ENCODE results near the gene LPXN.

The LPXN gene

GRCh38 chr11:58525037-58525614, 50.5 kb downstream of the LPXN start:
- in situ Hi-C loops (cut with MboI; ENCODE audit: low sequenced_read_pairs): no loop called here

- in situ Hi-C loops (cut with MboI; ENCODE audit: low sequenced_read_pairs): no loop called here
Measured at GRCh38 chr11:58524232-58525036, 51.2 kb downstream of the LPXN start.

GRCh38 chr11:58513747-58514367, 61.8 kb downstream of the LPXN start:
- in situ Hi-C loops (cut with MboI; ENCODE audit: low sequenced_read_pairs): no loop called here

DNA sequence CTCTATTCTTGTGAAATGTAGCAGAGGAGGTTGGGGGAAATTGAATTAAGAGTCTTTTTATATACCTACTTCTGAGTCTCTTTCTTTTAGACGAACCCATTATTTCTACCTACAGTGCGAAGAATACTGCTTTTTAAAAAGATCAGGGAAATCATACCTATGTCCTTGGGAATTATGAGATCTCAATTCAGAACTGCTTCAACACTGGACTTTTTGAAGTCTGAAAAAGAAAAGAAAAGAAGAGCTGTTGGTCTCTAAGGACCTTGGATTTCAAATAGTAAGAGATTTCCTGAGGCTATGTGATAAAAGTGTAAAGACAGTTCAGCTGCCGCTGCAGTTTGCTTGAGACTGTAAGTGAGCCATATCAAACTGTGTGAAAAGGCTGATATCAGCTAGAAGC, 64.0 kb downstream of the LPXN start:
- in situ Hi-C loops (cut with MboI; ENCODE audit: low sequenced_read_pairs): no loop called here

DNA sequence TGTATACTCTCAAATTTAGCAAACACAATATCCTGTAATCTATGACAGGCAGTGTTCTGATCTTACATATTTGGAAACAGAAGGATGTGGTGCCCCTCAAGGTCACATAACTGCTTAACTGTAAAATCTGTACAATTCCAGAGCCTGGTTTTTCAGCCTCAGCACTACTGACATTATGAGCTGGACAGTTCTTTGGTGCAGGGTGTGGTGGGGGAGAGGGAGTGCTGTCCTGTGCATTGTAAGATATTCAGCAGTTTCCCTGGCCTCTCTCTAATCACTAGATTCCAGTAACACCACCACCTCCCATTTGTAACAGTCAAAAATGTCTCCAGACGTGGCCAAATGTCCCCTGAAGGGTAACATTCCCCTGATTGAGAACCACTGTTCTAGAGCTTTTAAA, 65.9 kb downstream of the LPXN start:
- in situ Hi-C loops (cut with MboI; ENCODE audit: low sequenced_read_pairs): no loop called here

DNA sequence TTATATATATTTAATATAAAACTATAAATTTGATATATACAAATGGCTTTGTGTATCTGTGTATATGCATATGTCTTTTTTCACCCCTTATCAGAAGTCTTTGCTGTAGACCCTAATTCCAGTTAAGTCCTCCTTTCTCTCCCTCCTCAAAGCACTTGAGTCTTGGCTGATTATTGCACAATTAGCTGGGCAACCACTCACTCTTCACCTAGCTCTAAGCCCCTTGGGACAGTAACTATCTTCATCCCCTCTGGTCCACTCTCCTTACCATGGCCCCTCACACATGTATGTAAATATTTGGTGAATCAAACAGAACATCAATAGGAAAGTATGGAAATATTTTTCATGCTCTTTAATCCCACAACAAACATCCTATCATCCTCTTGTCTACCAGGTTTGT, 66.8 kb downstream of the LPXN start:
- in situ Hi-C loops (cut with MboI; ENCODE audit: low sequenced_read_pairs): no loop called here

DNA sequence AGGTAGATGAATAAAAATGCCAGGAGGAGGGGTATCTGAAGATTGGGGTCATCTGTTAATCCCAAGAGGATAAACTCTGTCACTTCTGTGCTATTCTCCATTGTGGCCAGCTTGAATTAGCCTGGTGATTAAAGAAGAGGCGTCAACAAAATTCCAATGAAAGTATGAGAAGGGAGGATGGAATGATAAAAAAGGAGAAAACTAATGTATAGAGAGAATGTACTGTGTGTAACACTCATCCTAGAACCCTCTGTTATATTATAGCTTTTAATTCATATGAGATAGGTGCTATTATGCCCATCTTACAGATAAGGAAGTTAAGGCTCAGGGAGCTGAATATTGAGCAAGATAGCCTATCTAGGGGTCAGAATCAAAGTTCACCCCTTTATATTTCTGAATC, 67.7 kb downstream of the LPXN start, which contains the start of gene OR5B21:
Gene OR5B21, minus strand, starts transcription at position 101 of the 400 bp plus-strand sequence. Its CDS starts 0 bp downstream, at position 101.
- in situ Hi-C loops (cut with MboI; ENCODE audit: low sequenced_read_pairs): no loop called here

DNA sequence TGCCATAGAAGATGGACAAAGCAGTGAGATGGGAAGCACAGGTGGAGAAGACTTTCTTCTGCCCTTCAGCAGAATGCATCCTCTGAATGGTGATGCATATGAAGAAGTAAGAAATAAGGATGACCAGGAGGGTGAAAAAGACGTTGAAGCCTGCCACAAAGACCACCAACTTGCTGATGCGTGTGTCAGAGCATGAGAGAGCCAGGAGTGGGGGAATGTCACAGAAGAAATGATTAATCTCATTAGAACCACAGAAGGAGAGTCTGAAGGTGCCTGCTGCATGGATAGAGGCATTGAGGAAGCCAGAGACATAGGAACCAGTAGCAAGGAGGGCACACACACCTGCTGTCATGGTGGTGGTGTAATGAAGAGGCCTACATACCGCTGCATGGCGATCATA, 68.3 kb downstream of the LPXN start:
- in situ Hi-C loops (cut with MboI; ENCODE audit: low sequenced_read_pairs): no loop called here

GRCh38 chr11:58506935-58507334, 68.7 kb downstream of the LPXN start:
- in situ Hi-C loops (cut with MboI; ENCODE audit: low sequenced_read_pairs): no loop called here

GRCh38 chr11:58505849-58506248, 69.8 kb downstream of the LPXN start:
- in situ Hi-C loops (cut with MboI; ENCODE audit: low sequenced_read_pairs): no loop called here

DNA sequence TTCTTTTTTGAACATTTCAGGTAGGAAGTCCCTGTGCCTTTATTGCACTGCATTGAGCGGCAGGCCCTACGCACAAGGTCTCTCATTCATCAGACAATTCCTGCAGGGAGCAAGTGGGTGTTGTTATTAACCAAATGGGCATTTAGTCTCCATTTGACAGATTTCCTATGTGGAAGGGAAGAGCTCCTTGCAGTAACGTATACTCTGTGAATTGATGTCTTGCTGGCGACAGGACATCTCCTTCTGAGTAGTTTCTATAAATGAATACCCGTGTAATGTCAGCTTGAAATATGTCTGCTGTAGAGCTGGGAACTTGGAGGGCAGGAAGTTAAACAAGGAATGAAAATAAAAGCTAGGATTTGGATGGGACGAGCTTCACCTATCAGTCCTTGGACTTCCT, 71.4 kb downstream of the LPXN start:
- in situ Hi-C loops (cut with MboI; ENCODE audit: low sequenced_read_pairs): no loop called here

DNA sequence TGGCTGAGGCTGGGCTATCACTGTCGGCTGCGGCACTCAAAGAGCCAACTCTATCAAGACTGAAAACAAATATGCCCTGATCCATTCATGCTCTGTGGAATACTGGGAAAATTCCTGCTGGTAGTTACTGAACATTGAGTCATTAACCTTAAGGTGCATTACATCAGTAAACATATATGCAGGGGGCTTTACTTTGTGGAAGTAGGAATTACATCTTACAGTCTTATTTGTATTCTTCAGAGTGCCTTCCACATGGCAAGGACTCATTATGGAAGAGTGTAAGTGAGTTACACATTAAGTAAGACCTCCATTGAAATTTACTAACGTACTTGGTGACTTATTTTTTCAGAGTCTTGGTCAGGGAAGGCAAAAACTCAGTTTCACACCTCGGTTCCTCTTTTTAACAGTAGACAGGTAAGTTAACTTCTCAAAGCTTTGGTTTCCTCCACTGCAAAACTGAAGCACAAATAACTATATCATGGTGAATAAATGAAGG, 72.2 kb downstream of the LPXN start:
- in situ Hi-C loops (cut with MboI; ENCODE audit: low sequenced_read_pairs): no loop called here

GRCh38 chr11:58502004-58502403, 73.7 kb downstream of the LPXN start:
- in situ Hi-C loops (cut with MboI; ENCODE audit: low sequenced_read_pairs): no loop called here

DNA sequence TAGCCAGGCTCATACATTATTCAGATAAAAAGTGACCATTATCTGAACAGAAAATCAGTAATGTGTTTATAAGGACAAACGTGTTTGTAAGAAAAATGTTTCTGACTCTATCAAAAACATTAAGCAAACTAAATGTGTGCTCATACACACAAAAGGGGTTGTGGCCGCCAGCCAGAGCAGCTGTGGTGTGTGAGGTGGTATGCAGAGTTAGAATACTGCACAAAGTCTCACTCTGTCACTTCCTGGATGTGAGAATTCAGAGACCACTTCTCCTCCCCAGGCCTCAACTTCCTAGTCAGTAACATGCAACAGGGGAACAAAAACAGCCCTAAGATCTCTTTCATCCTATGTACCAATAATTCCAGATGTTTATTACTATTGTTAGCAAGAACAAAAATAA, 77.2 kb downstream of the LPXN start:
- in situ Hi-C loops (cut with MboI; ENCODE audit: low sequenced_read_pairs): no loop called here

- in situ Hi-C loops (cut with MboI; ENCODE audit: low sequenced_read_pairs): no loop called here
Measured at GRCh38 chr11:58497951-58498350, 77.7 kb downstream of the LPXN start.

DNA sequence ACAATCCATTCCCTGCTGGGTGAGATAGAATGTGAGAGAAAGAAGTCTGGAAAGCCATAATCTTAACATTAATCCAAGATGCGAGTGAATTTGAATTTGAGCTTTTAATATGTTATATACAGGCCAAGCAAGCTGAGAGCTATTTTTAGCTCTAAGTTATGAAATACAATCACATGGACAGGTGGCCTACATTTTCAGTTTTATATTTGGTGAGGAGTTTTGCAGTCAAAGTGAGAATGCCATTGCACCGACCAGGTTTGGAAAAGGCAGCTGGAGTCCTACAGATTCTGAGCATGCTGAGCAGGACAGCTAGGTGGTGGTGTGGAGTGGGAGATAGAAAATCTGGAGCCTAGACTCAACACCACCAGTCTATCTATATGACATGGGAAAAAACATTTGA, 79.8 kb downstream of the LPXN start:
- in situ Hi-C loops (cut with MboI; ENCODE audit: low sequenced_read_pairs): no loop called here

- in situ Hi-C loops (cut with MboI; ENCODE audit: low sequenced_read_pairs): no loop called here
Measured at GRCh38 chr11:58494101-58494500, 81.6 kb downstream of the LPXN start.

- in situ Hi-C loops (cut with MboI; ENCODE audit: low sequenced_read_pairs): no loop called here
Measured at GRCh38 chr11:58493676-58494075, 82.0 kb downstream of the LPXN start.

DNA sequence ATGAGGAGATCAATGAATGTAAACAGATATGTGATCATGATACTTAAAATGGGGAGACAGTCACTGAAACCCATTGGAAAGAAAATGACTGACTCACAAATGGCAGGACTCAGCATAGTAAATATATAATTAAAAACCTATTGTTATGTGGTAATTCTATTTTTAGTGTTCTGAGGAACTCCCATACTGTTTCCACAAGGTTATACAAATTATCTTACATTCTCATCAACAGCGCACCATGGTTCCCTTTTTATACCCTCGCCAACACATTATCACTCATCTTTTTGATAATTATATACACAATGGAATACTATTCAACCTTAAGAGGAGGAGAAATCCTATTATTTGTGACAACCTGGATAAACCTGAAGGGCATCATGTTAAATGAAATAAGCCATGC, 84.8 kb downstream of the LPXN start:
- in situ Hi-C loops (cut with MboI; ENCODE audit: low sequenced_read_pairs): no loop called here

DNA sequence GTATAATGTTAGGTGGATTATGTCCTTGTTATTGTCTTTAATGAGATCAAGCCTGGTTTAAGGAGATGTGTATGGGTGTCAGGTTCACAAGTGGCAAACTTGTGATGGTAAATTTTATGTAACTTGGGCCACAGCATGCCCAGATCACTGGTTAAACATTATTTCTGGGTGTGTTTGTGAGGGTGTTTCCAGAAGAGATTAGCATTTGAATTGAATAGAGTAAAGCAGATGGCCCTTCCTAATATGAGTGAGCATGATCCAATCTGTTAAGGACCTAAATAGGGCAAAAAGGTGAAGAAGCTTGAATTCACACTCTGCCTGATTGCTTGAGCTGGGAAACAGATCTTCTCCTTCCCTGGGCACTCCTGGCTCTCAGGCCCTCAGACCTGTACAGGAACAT, 88.5 kb downstream of the LPXN start:
- in situ Hi-C loops (cut with MboI; ENCODE audit: low sequenced_read_pairs): no loop called here

DNA sequence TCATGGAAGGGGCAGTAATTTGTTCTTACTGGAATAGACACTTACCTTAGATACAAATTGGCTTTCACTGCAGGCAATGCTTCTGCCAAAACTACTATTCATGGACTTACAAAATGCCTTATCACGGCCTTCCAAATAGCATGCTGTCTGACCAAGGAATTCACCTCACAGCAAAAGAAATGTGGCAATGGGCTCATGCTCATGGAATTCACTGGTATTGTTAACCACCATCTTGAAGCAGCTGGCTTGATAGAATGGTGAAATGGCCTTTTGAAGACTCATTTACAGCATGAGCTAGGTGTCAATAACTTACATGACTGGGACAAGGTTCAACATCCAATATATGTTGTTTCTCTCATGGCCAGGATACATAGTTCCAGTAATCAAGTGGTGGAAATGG, 89.7 kb downstream of the LPXN start:
- in situ Hi-C loops (cut with MboI; ENCODE audit: low sequenced_read_pairs): no loop called here

All from hTERT RPE-1 (cell line).